Fibroblast of villous mesenchyme (primary cell): Measurements from ENCODE around the gene MRPL32. TPM values are rescaled to one million over a fixed set of nuclear protein-coding genes. Genes with fewer than 3 reads are reported as not detected.

Experiments used
- DNase-seq: peaks from one replicate; pipeline ENCODE4 v3.0.0-alpha.2; 2010; ENCODE audit warnings: low read depth
- H3K4me3 ChIP-seq: 2 replicates; pipeline ENCODE4 v1.5.1; 2011; ENCODE audit warnings: low read depth, mild to moderate bottlenecking, low read length
- CTCF ChIP-seq: IDR thresholded peaks from 2 replicates; pipeline ENCODE4 v1.5.1; 2012; ENCODE audit warnings: low read depth, mild to moderate bottlenecking, low read length; ENCODE audit not compliant: insufficient read depth
- total RNA-seq: library from RNA; depleted of rRNA; stranded (reverse); fragments of >200 nt; gene quantifications from 2 replicates; pipeline ENCODE4 v1.2.3, GENCODE V29; 2012

MRPL32 gene
- total RNA-seq, 1 donor, result 46.6 TPM

GRCh38 chr7:42913591-42913990, 18.6 kb upstream of the MRPL32 start:
- no peak for TF ChIP-seq CTCF
- H3K4me3 ChIP-seq, result no peak overlapping the region
- peak; percentile 66 for DNase-seq

- TF ChIP-seq CTCF, result no peak
- H3K4me3 ChIP-seq, result no peak overlapping the region
- peak; percentile 14 for DNase-seq
Measured at GRCh38 chr7:42914009-42914408, 18.2 kb upstream of the MRPL32 start.

- peak; percentile 86 for DNase-seq
- TF ChIP-seq CTCF, result no peak
- no peak overlapping the region for H3K4me3 ChIP-seq
Measured at GRCh38 chr7:42914421-42915045, 17.6 kb upstream of the MRPL32 start.

GRCh38 chr7:42915356-42915755, 16.8 kb upstream of the MRPL32 start:
- no peak overlapping the region for H3K4me3 ChIP-seq
- DNase-seq, result peak; percentile 26
- TF ChIP-seq CTCF, result no peak

GRCh38 chr7:42922017-42922753, 10.0 kb upstream of the MRPL32 start:
- no peak overlapping the region for H3K4me3 ChIP-seq
- DNase-seq, result no peak
- no peak for TF ChIP-seq CTCF

DNA sequence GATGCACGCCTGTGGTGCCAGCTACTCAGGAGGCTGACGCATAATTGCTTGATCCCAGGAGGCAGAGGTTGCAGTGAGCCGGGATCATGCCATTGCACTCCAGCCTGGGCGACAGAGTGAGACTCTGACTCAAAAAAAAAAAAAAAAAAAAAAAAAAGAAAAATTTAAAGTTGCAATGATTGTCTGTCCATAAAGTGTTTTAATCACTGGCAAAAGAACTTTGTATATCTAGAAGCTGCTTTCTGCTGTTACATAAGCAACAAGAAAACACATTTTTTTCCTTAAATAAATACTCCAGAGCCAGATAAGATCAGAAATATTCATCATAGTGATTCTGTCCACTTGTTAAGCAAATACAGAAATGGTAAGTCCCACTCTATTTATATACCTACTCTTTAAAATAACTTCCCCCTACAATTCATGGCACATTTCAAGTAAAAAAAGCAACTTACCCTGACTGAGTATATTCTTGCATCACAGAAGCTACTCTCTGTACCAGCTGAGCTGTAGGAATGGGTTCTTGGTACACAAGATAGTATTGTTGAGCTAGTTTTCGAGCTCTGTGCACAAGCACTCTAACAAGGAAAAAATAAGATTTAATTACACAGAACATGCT, 7.8 kb upstream of the MRPL32 start:
- no peak for TF ChIP-seq CTCF
- no peak for DNase-seq
- H3K4me3 ChIP-seq, result no peak overlapping the region
